ENCODE data around the gene SLC39A3. TPM values are rescaled to one million over a fixed set of nuclear protein-coding genes. Genes with fewer than 3 reads are reported as not detected.
A peak's percentile ranks its signal among the peaks of the same experiment; 100 is the strongest.

SLC39A3 gene
- total and polyA plus RNA-seq, 2 experiments from 2014 or later: 33.5 to 47.4 TPM

- no peak for TF ChIP-seq ZNF331 (CRISPR knock-in tag; IDR thresholded peaks at IDR 0.05; ENCODE audit: low read depth)
- 0 out of 4 replicates have a peak, but pooled peaks have one; percentile 8 to 30 for TF ChIP-seq CTCF (conservative IDR thresholded peaks at IDR 0.05; ENCODE audit: low read depth in 2 of 2)
- ATAC-seq: no peak
- peaks cover 35% of the 10 kb centered on the region for H3K27me3 Mint-ChIP-seq (ENCODE audit: insufficient read depth, low read depth, poor library complexity)
Measured at GRCh38 chr19:2724148-2724557, 15.7 kb downstream of the SLC39A3 start.

GRCh38 chr19:2723747-2724146, 16.1 kb downstream of the SLC39A3 start:
- Histone ChIP-seq H3K4me1 (ENCODE audit: insufficient read depth) (peaks cover 11% of the 10 kb centered on the region; the same call in 1 of the 2 replicates), H3K4me3 (no peak overlapping the region), H3K79me2 (replicated peaks; ENCODE audit: insufficient read depth) (no peaks in the 10 kb centered on the region), H4K20me1 (replicated peaks; ENCODE audit: insufficient read depth) (no peaks in the 10 kb centered on the region), H3K27ac (ENCODE audit: low read depth) (no peak overlapping the region), H3F3A (replicated peaks; ENCODE audit: low read depth) (0 out of 2 replicates have a peak, but pooled peaks cover 5% of the 10 kb centered on the region), H3K9me2 (ENCODE audit: insufficient read depth) (no peaks in the 10 kb centered on the region), H2AFZ (no peak overlapping the region), H3K36me3 (ENCODE audit: insufficient read depth) (no peaks in the 10 kb centered on the region), H3K4me2 (no peak overlapping the region), H3K27me3 (ENCODE audit: insufficient read depth) (0 out of 2 replicates have a peak, but pooled peaks cover 6% of the 10 kb centered on the region)
- Mint-ChIP-seq H3K27me3 (ENCODE audit: insufficient read depth, low read depth, poor library complexity) (peaks cover 34% of the 10 kb centered on the region), H3K9me3 (no peaks in the 10 kb centered on the region), H3K27ac (no peak overlapping the region), H3K4me3 (no peak overlapping the region), H3K4me1 (peaks cover 19% of the 10 kb centered on the region), H3K36me3 (ENCODE audit: low read depth) (peaks cover 3% of the 10 kb centered on the region; the same call in 1 of the 3 replicates)
- ATAC-seq (no peak), DNase-seq (ENCODE audit: low spot score) (no peak)
- TF ChIP-seq JUNB (IDR thresholded peaks at IDR 0.05; ENCODE audit: unreplicated experiment): no peak
- TF ChIP-seq NANOG (IDR thresholded peaks at IDR 0.05; ENCODE audit: borderline replicate concordance): no peak
- no peak for TF ChIP-seq ETS1 (IDR thresholded peaks at IDR 0.05)

More at GRCh38 chr19:2724148-2724557, 15.7 kb downstream of the SLC39A3 start:
- DNase-seq (ENCODE audit: low spot score): peak; percentile 28
- Histone ChIP-seq H3K4me2 (no peak overlapping the region), H3F3A (replicated peaks; ENCODE audit: low read depth) (0 out of 2 replicates have a peak, but pooled peaks cover 5% of the 10 kb centered on the region), H3K9me2 (ENCODE audit: insufficient read depth) (no peaks in the 10 kb centered on the region), H4K20me1 (replicated peaks; ENCODE audit: insufficient read depth) (no peaks in the 10 kb centered on the region), H3K27me3 (ENCODE audit: insufficient read depth) (0 out of 2 replicates have a peak, but pooled peaks cover 6% of the 10 kb centered on the region), H2AFZ (no peak overlapping the region), H3K27ac (ENCODE audit: low read depth) (no peak overlapping the region), H3K4me1 (ENCODE audit: insufficient read depth) (peaks cover 7% of the 10 kb centered on the region; the same call in 1 of the 2 replicates), H3K4me3 (no peak overlapping the region), H3K79me2 (replicated peaks; ENCODE audit: insufficient read depth) (no peaks in the 10 kb centered on the region), H3K36me3 (ENCODE audit: insufficient read depth) (no peaks in the 10 kb centered on the region)
- H3K9me3 Mint-ChIP-seq: no peaks in the 10 kb centered on the region
- H3K4me1 Mint-ChIP-seq: peaks cover 19% of the 10 kb centered on the region
- no peak overlapping the region; the same call in 2 of the 3 replicates for H3K4me3 Mint-ChIP-seq
- H3K36me3 Mint-ChIP-seq (ENCODE audit: low read depth): peaks cover 3% of the 10 kb centered on the region; the same call in 1 of the 3 replicates
- H3K27ac Mint-ChIP-seq: no peak overlapping the region

- Mint-ChIP-seq H3K27me3 (ENCODE audit: insufficient read depth, low read depth, poor library complexity) (peaks cover 30% of the 10 kb centered on the region), H3K4me1 (peaks cover 19% of the 10 kb centered on the region), H3K4me3 (no peak overlapping the region), H3K36me3 (ENCODE audit: low read depth) (peaks cover 3% of the 10 kb centered on the region; the same call in 1 of the 3 replicates), H3K27ac (no peak overlapping the region), H3K9me3 (no peaks in the 10 kb centered on the region)
- Histone ChIP-seq H3K36me3 (ENCODE audit: insufficient read depth) (no peaks in the 10 kb centered on the region), H3K27ac (ENCODE audit: low read depth) (no peak overlapping the region), H3K27me3 (ENCODE audit: insufficient read depth) (0 out of 2 replicates have a peak, but pooled peaks cover 6% of the 10 kb centered on the region), H3K4me3 (no peak overlapping the region), H2AFZ (no peak overlapping the region), H3F3A (replicated peaks; ENCODE audit: low read depth) (0 out of 2 replicates have a peak, but pooled peaks cover 5% of the 10 kb centered on the region), H3K4me1 (ENCODE audit: insufficient read depth) (peaks cover 12% of the 10 kb centered on the region; the same call in 1 of the 2 replicates), H3K9me2 (ENCODE audit: insufficient read depth) (no peaks in the 10 kb centered on the region), H3K79me2 (replicated peaks; ENCODE audit: insufficient read depth) (no peaks in the 10 kb centered on the region), H4K20me1 (replicated peaks; ENCODE audit: insufficient read depth) (no peaks in the 10 kb centered on the region), H3K4me2 (no peak overlapping the region)
- DNase-seq (ENCODE audit: low spot score) (no peak), ATAC-seq (no peak)
- TF ChIP-seq EZH2phosphoT487 (IDR thresholded peaks at IDR 0.05; ENCODE audit: unreplicated experiment): no peak
Measured at GRCh38 chr19:2723345-2723715, 16.5 kb downstream of the SLC39A3 start.

Measured in GM23338 (cell line).